Liver (tissue), 9 donors: ENCODE data around the gene COL8A2. TPM values are rescaled to one million over a fixed set of nuclear protein-coding genes. Genes with fewer than 3 reads are reported as not detected.

Experiments used
- DNase-seq: peaks from one replicate; pipeline ENCODE4 v3.0.0-alpha.2; 2017; ENCODE audit warnings: low spot score
- H3K27ac ChIP-seq, 2 donors: one replicate each; pipeline ENCODE4 v1.7.0; 2013; ENCODE audit warnings: inconsistent platforms in 2 of 2, low read length in 2 of 2, control low read depth in 1 of 2, low read depth in 1 of 2, mild to moderate bottlenecking in 1 of 2
- H3K27me3 ChIP-seq, 4 donors: one replicate each; pipeline versions ENCODE4 v1.6.1 to v1.7.0; 2013; ENCODE audit warnings: low read length in 3 of 4, inconsistent platforms in 1 of 4, mild to moderate bottlenecking in 1 of 4, moderate library complexity in 1 of 4; ENCODE audit not compliant: control insufficient read depth in 4 of 4, insufficient read depth in 4 of 4
- H3K36me3 ChIP-seq, 4 donors: one replicate each; pipeline versions ENCODE4 v1.6.1 to v1.7.0; 2013; ENCODE audit warnings: low read length in 3 of 4, mild to moderate bottlenecking in 3 of 4, low read depth in 1 of 4, moderate library complexity in 1 of 4; ENCODE audit not compliant: control insufficient read depth in 4 of 4, insufficient read depth in 3 of 4
- H3K4me1 ChIP-seq, 4 donors: one replicate each; pipeline versions ENCODE4 v1.6.1 to v1.7.0; 2013; ENCODE audit warnings: low read length in 3 of 4, mild to moderate bottlenecking in 3 of 4, moderate library complexity in 1 of 4; ENCODE audit not compliant: control insufficient read depth in 4 of 4, insufficient read depth in 4 of 4
- H3K4me3 ChIP-seq, 3 donors: one replicate each; pipeline versions ENCODE4 v1.6.1 to v1.7.0; 2013; ENCODE audit warnings: low read length in 3 of 3, control low read depth in 1 of 3, low read depth in 1 of 3, mild to moderate bottlenecking in 1 of 3
- H3K9ac ChIP-seq, 2 donors: one replicate each; pipeline ENCODE4 v1.7.0; 2013; ENCODE audit warnings: low read length in 2 of 2, mild to moderate bottlenecking in 2 of 2, moderate library complexity in 2 of 2, control low read depth in 1 of 2, low read depth in 1 of 2
- H3K9me3 ChIP-seq, 4 donors: one replicate each; pipeline versions ENCODE4 v1.6.1 to v1.7.0; 2013; ENCODE audit warnings: low read length in 3 of 4; ENCODE audit not compliant: control insufficient read depth in 4 of 4
- EGR1 ChIP-seq, 2 donors: IDR thresholded peaks; 2 replicates each; pipeline ENCODE4 v1.6.1; 2016 to 2018; ENCODE audit warnings: antibody characterized with exemption in 2 of 2, low read depth in 2 of 2
- FOXA1 ChIP-seq: IDR thresholded peaks from 2 replicates; pipeline ENCODE4 v1.6.1; 2016; ENCODE audit warnings: antibody characterized with exemption
- FOXA2 ChIP-seq: IDR thresholded peaks from 2 replicates; pipeline ENCODE4 v1.6.1; 2016; ENCODE audit warnings: antibody characterized with exemption
- GABPA ChIP-seq, 2 donors: IDR thresholded peaks in 1 of 2; conservative IDR thresholded peaks in 1 of 2; 2 replicates each; pipeline ENCODE4 v1.6.1; 2016; ENCODE audit warnings: antibody characterized with exemption in 2 of 2, mild to moderate bottlenecking in 1 of 2, moderate library complexity in 1 of 2
- HNF4A ChIP-seq, 2 donors: conservative IDR thresholded peaks; 2 replicates each; pipeline ENCODE4 v1.6.1; 2016; ENCODE audit warnings: antibody characterized with exemption in 2 of 2, mild to moderate bottlenecking in 2 of 2
- HNF4G ChIP-seq: IDR thresholded peaks from 2 replicates; pipeline ENCODE4 v1.6.1; 2016; ENCODE audit warnings: antibody characterized with exemption
- JUND ChIP-seq, 2 donors: IDR thresholded peaks; 2 replicates each; pipeline ENCODE4 v1.6.1; 2016; ENCODE audit warnings: antibody characterized with exemption in 2 of 2
- NR2F2 ChIP-seq: IDR thresholded peaks from 2 replicates; pipeline ENCODE4 v1.6.1; 2016; ENCODE audit warnings: antibody characterized with exemption
- RAD21 ChIP-seq, 2 donors: IDR thresholded peaks; 2 replicates each; pipeline ENCODE4 v1.6.1; 2016; ENCODE audit warnings: antibody characterized with exemption in 2 of 2, mild to moderate bottlenecking in 2 of 2
- RXRA ChIP-seq, 2 donors: IDR thresholded peaks; 2 replicates each; pipeline ENCODE4 v1.6.1; 2017 to 2018; ENCODE audit warnings: antibody characterized with exemption in 2 of 2, mild to moderate bottlenecking in 1 of 2
- SP1 ChIP-seq: IDR thresholded peaks from 2 replicates; pipeline ENCODE4 v1.6.1; 2018; ENCODE audit warnings: antibody characterized with exemption, mild to moderate bottlenecking
- TAF1 ChIP-seq: conservative IDR thresholded peaks from 2 replicates; pipeline ENCODE4 v1.6.1; 2016; ENCODE audit warnings: antibody characterized with exemption, mild to moderate bottlenecking
- YY1 ChIP-seq: IDR thresholded peaks from 2 replicates; pipeline ENCODE4 v1.6.1; 2016; ENCODE audit warnings: antibody characterized with exemption, mild to moderate bottlenecking
- WGBS: extraction: QIAGEN DNeasy Blood & Tissue Kit; methylation state at CpG from one replicate; pipeline ENCODE4 v1.1.7; 2013; 5-methylcytosine and 5-hydroxymethylcytosine counted together
- polyA plus RNA-seq, 2 donors: library from polyadenylated mRNA; stranded (reverse) in 1 of 2; unstranded in 1 of 2; fragments of 200-250 nt in 1 of 2; fragments of >200 nt in 1 of 2; fragmentation: Nextera tagmentation in 1 of 2; extraction: Ambion mirVana in 1 of 2; gene quantifications; one replicate each; pipeline versions ENCODE4 v1.2.1 to v1.2.3, GENCODE V29; 2013 to 2015
- total RNA-seq, 2 donors: library from RNA; depleted of rRNA; stranded (reverse); fragments of >200 nt; gene quantifications; one replicate each; pipeline ENCODE4 v1.2.3, GENCODE V29; 2014
- TF ChIP-seq, protein P1 (sequence below): IDR thresholded peaks from 2 replicates; pipeline ENCODE4 v1.6.1; 2016; ENCODE audit warnings: antibody characterized with exemption
- TF ChIP-seq, protein P2 (sequence below): IDR thresholded peaks from 2 replicates; pipeline ENCODE4 v1.6.1; 2016; ENCODE audit warnings: antibody characterized with exemption
- TF ChIP-seq, protein P3 (sequence below): fragments of 150-350 bp; IDR thresholded peaks from 2 replicates; pipeline ENCODE4 v1.5.1; 2017; ENCODE audit warnings: improper control_type of control experiment, low read depth, low read length; ENCODE audit not compliant: missing input control
- TF ChIP-seq, protein P4 (sequence below): IDR thresholded peaks from 2 replicates; pipeline ENCODE4 v1.6.1; 2016; ENCODE audit warnings: antibody characterized with exemption, mild to moderate bottlenecking
- donor health status: healthy.
- donor health status: healthy.
- donor health status: healthy.
- donor health status: healthy.
- donor health status: healthy.

The COL8A2 gene
- total and polyA plus RNA-seq, 4 donors, result 0.04 to 0.47 (median 0.35) TPM

DNA sequence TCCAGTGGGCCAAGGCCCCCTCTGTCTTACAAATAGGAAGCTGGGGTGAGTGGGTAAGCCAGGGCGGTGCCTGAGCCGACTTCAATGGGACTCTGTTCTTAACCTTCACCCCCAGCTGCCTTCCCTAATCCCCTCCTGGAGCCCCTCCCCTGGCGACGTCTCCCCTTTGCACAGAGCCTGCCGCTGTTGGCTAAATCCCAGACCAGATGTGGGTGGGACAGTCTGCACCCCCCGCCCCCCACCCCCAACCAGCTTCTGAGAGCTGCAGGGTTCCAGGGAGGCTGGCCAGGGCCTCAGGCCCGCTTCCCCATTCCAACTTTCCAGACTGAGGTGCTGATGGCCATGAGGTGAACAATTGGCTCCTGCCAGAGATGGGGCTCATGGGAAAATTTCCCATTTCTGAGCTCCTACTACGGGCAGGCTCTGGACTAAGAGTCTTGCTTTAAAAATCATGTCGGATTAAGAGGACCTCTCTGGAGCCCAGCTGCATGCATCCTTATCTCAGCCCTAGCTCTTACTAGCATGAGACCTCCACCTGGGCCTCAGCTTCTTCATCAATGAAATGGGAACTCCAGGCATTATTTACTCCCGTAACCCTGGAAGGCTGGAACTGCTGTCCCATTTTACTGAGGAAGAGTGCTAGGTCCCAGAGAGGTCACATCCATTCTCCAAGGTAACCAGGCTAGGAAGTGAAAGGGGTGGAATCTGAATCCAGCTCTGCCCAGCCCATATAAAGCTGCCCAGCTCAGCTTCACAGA is 6.4 kb downstream of the COL8A2 start:
- Histone ChIP-seq H3K36me3 (no peaks in the 10 kb centered on the region), H3K4me1 (no peaks in the 10 kb centered on the region), H3K9ac (no peak overlapping the region), H3K27me3 (no peaks in the 10 kb centered on the region), H3K9me3 (no peaks in the 10 kb centered on the region), H3K27ac (no peak overlapping the region), H3K4me3 (no peak overlapping the region)
- DNase-seq, result no peak
- 75% methylated on average over 10 of the region's 10 CpGs for WGBS
- TF ChIP-seq RXRA (IDR thresholded peaks at IDR 0.05) (no peak), TAF1 (no peak), SP1 (no peak)
- TF ChIP-seq, protein P1, sequence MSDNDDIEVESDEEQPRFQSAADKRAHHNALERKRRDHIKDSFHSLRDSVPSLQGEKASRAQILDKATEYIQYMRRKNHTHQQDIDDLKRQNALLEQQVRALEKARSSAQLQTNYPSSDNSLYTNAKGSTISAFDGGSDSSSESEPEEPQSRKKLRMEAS, result no peak

DNA sequence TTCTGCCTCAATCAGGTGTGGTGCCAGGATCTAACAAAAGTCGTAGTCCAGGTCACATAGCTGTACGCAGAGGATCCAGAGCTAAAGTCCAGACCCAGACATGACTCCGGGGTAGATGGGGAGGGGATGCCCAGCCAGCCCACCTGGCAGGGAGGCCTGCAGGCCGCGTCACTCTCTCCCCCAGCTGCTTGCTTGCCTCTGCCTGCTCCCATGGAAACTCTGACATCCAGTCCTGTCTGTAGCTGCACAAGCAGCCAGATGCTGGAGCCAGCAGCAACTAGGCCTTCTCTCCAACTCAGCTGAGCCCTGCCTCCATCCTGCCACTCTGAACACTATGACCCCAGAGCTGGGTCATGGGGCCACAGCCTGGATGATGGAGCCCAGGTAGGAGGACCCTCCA is 8.1 kb downstream of the COL8A2 start:
- Histone ChIP-seq H3K36me3 (no peaks in the 10 kb centered on the region), H3K27ac (no peak overlapping the region), H3K4me3 (no peak overlapping the region), H3K9me3 (no peaks in the 10 kb centered on the region), H3K4me1 (no peaks in the 10 kb centered on the region), H3K9ac (no peak overlapping the region), H3K27me3 (no peaks in the 10 kb centered on the region)
- TF ChIP-seq RXRA (IDR thresholded peaks at IDR 0.05), result no peak
- no peak for TF ChIP-seq TAF1
- TF ChIP-seq, protein P2, sequence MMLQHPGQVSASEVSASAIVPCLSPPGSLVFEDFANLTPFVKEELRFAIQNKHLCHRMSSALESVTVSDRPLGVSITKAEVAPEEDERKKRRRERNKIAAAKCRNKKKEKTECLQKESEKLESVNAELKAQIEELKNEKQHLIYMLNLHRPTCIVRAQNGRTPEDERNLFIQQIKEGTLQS, result no peak
- TF ChIP-seq NR2F2, result no peak
- TF ChIP-seq JUND (IDR thresholded peaks at IDR 0.05), result no peak
- TF ChIP-seq GABPA (IDR thresholded peaks at IDR 0.05 in 1 of 2, conservative IDR thresholded peaks at IDR 0.05 in 1 of 2), result no peak
- TF ChIP-seq HNF4A (conservative IDR thresholded peaks at IDR 0.05), result no peak
- TF ChIP-seq, protein P1, result no peak
- TF ChIP-seq, protein P3, sequence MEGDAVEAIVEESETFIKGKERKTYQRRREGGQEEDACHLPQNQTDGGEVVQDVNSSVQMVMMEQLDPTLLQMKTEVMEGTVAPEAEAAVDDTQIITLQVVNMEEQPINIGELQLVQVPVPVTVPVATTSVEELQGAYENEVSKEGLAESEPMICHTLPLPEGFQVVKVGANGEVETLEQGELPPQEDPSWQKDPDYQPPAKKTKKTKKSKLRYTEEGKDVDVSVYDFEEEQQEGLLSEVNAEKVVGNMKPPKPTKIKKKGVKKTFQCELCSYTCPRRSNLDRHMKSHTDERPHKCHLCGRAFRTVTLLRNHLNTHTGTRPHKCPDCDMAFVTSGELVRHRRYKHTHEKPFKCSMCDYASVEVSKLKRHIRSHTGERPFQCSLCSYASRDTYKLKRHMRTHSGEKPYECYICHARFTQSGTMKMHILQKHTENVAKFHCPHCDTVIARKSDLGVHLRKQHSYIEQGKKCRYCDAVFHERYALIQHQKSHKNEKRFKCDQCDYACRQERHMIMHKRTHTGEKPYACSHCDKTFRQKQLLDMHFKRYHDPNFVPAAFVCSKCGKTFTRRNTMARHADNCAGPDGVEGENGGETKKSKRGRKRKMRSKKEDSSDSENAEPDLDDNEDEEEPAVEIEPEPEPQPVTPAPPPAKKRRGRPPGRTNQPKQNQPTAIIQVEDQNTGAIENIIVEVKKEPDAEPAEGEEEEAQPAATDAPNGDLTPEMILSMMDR, result no peak
- no peak for TF ChIP-seq FOXA2
- TF ChIP-seq HNF4G, result no peak
- TF ChIP-seq RAD21 (IDR thresholded peaks at IDR 0.05), result no peak
- TF ChIP-seq EGR1 (IDR thresholded peaks at IDR 0.05; ENCODE audit: low read depth in 2 of 2), result no peak
- no peak for TF ChIP-seq YY1
- no peak for TF ChIP-seq FOXA1
- TF ChIP-seq, protein P4, sequence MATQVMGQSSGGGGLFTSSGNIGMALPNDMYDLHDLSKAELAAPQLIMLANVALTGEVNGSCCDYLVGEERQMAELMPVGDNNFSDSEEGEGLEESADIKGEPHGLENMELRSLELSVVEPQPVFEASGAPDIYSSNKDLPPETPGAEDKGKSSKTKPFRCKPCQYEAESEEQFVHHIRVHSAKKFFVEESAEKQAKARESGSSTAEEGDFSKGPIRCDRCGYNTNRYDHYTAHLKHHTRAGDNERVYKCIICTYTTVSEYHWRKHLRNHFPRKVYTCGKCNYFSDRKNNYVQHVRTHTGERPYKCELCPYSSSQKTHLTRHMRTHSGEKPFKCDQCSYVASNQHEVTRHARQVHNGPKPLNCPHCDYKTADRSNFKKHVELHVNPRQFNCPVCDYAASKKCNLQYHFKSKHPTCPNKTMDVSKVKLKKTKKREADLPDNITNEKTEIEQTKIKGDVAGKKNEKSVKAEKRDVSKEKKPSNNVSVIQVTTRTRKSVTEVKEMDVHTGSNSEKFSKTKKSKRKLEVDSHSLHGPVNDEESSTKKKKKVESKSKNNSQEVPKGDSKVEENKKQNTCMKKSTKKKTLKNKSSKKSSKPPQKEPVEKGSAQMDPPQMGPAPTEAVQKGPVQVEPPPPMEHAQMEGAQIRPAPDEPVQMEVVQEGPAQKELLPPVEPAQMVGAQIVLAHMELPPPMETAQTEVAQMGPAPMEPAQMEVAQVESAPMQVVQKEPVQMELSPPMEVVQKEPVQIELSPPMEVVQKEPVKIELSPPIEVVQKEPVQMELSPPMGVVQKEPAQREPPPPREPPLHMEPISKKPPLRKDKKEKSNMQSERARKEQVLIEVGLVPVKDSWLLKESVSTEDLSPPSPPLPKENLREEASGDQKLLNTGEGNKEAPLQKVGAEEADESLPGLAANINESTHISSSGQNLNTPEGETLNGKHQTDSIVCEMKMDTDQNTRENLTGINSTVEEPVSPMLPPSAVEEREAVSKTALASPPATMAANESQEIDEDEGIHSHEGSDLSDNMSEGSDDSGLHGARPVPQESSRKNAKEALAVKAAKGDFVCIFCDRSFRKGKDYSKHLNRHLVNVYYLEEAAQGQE, result no peak
- no peak for TF ChIP-seq SP1
- WGBS, result 90% methylated on average over 5 of the region's 5 CpGs
- DNase-seq, result no peak
